GM23248 (cell line): ENCODE measurements around the gene RDH16. TPM values are rescaled to one million over a fixed set of nuclear protein-coding genes. Genes with fewer than 3 reads are reported as not detected.

Experiments used
- DNase-seq: peaks from one replicate; pipeline ENCODE4 v3.0.0-alpha.2; 2015
- H2AFZ ChIP-seq: fragments of 200-600 bp; sonication (generic); 2 replicates; pipeline ENCODE4 v1.6.1; 2016; ENCODE audit warnings: antibody characterized with exemption
- H3F3A ChIP-seq: fragments of 200-600 bp; sonication (generic); 2 replicates; pipeline ENCODE4 v1.6.1; 2016; ENCODE audit warnings: mild to moderate bottlenecking, antibody characterized with exemption, mixed run types; ENCODE audit not compliant: insufficient read depth
- H3K27ac ChIP-seq: fragments of 200-600 bp; sonication (generic); 2 replicates; pipeline ENCODE4 v1.5.1; 2016; ENCODE audit warnings: mild to moderate bottlenecking
- H3K27me3 ChIP-seq: fragments of 200-600 bp; sonication (generic); replicated peaks from 2 replicates; pipeline ENCODE4 v1.6.1; 2016; ENCODE audit warnings: mild to moderate bottlenecking; ENCODE audit not compliant: insufficient read depth
- H3K36me3 ChIP-seq: fragments of 200-600 bp; sonication (generic); 2 replicates; pipeline ENCODE4 v1.6.1; 2016; ENCODE audit warnings: low read depth, mild to moderate bottlenecking
- H3K4me1 ChIP-seq: fragments of 200-600 bp; sonication (generic); 2 replicates; pipeline ENCODE4 v1.6.1; 2016; ENCODE audit warnings: mild to moderate bottlenecking; ENCODE audit not compliant: insufficient read depth
- H3K4me2 ChIP-seq: fragments of 200-600 bp; sonication (generic); one replicate; pipeline ENCODE4 v1.6.1; 2016; ENCODE audit warnings: mild to moderate bottlenecking; ENCODE audit not compliant: unreplicated experiment
- H3K4me3 ChIP-seq: fragments of 200-600 bp; sonication (generic); 2 replicates; pipeline ENCODE4 v1.5.1; 2016; ENCODE audit warnings: mild to moderate bottlenecking
- H3K79me2 ChIP-seq: fragments of 200-600 bp; sonication (generic); 2 replicates; pipeline ENCODE4 v1.6.1; 2016; ENCODE audit warnings: mild to moderate bottlenecking; ENCODE audit not compliant: insufficient read depth
- H3K9ac ChIP-seq: fragments of 200-600 bp; sonication (generic); 2 replicates; pipeline ENCODE4 v1.6.1; 2016; ENCODE audit warnings: mild to moderate bottlenecking
- H3K9me2 ChIP-seq: fragments of 200-600 bp; sonication (generic); 2 replicates; pipeline ENCODE4 v1.6.1; 2016; ENCODE audit warnings: mixed run types, mild to moderate bottlenecking, moderate library complexity; ENCODE audit not compliant: insufficient read depth
- H3K9me3 ChIP-seq: fragments of 200-600 bp; sonication (generic); one replicate; pipeline ENCODE4 v1.6.1; 2017; ENCODE audit warnings: low read depth
- H4K20me1 ChIP-seq: fragments of 200-600 bp; sonication (generic); 2 replicates; pipeline ENCODE4 v1.6.0; 2016; ENCODE audit not compliant: insufficient read depth
- EZH2 ChIP-seq: fragments of 200-600 bp; sonication (generic); IDR thresholded peaks from 2 replicates; pipeline ENCODE4 v1.6.1; 2018; ENCODE audit warnings: antibody characterized with exemption, mild to moderate bottlenecking; ENCODE audit not compliant: insufficient read depth, poor library complexity, severe bottlenecking
- EZH2phosphoT487 ChIP-seq: fragments of 200-600 bp; sonication (generic); IDR thresholded peaks from 2 replicates; pipeline ENCODE4 v1.6.1; 2018; ENCODE audit warnings: antibody characterized with exemption, moderate library complexity, mild to moderate bottlenecking, low read depth; ENCODE audit not compliant: insufficient read depth
- WGBS, 2 experiments: methylation state at CpG; one replicate each; pipeline ENCODE4 v1.1.6; 2015 to 2017; ENCODE audit warnings: low lambda C conversion rate in 2 of 2, low coverage in 1 of 2; ENCODE audit errors: missing lambda C conversion rate in 2 of 2; 5-methylcytosine and 5-hydroxymethylcytosine counted together
- in situ Hi-C: fragments of 300-500 bp; cut with MboI; formaldehyde crosslinking; loops from 2 replicates; pipeline ENCODE4 v1.15.0; 2020
- polyA plus RNA-seq: library from polyadenylated mRNA; unstranded; fragments of >200 nt; fragmentation: Nextera tagmentation; extraction: Ambion mirVana; gene quantifications from 2 replicates; pipeline ENCODE4 v1.2.1, GENCODE V29; 2016
- total RNA-seq: library from RNA; depleted of rRNA; stranded (reverse); fragments of >200 nt; shearing (Covaris generic); gene quantifications from 2 replicates; pipeline ENCODE4 v1.2.3, GENCODE V29; 2014

RDH16 gene
- total and polyA plus RNA-seq, 2 experiments from 2014 or later = not detected

- no peaks in the 10 kb centered on the region for H3K9me2 ChIP-seq
- H3K4me2 ChIP-seq = no peak overlapping the region
- H3K9ac ChIP-seq = no peak overlapping the region
- peaks cover 21% of the 10 kb centered on the region for H3K27me3 ChIP-seq
- H3K4me3 ChIP-seq = no peak overlapping the region
- H3K79me2 ChIP-seq = no peaks in the 10 kb centered on the region
- in situ Hi-C loops = no loop called here
- no peak overlapping the region for H3K27ac ChIP-seq
- no peaks in the 10 kb centered on the region for H3K9me3 ChIP-seq
- no peak overlapping the region for H2AFZ ChIP-seq
- no peaks in the 10 kb centered on the region for H3K36me3 ChIP-seq
- no peak for DNase-seq
- no peaks in the 10 kb centered on the region for H3F3A ChIP-seq
- no peak for TF ChIP-seq EZH2phosphoT487
- no peak for TF ChIP-seq EZH2
- 62 to 63% methylated on average over 8 of the region's 8 CpGs for WGBS, 2 experiments
- no peaks in the 10 kb centered on the region for H4K20me1 ChIP-seq
- peaks cover 5% of the 10 kb centered on the region; the same call in 1 of the 2 replicates for H3K4me1 ChIP-seq
These were observed 27.2 kb downstream of the RDH16 start for GRCh38 chr12:56930241-56930640.

- Histone ChIP-seq H2AFZ (no peak overlapping the region), H3K9ac (no peak overlapping the region), H3K9me2 (no peaks in the 10 kb centered on the region), H3K4me1 (peaks cover 5% of the 10 kb centered on the region; the same call in 1 of the 2 replicates), H3K4me3 (no peak overlapping the region), H3K36me3 (no peaks in the 10 kb centered on the region), H3K4me2 (no peak overlapping the region), H4K20me1 (no peaks in the 10 kb centered on the region), H3K9me3 (no peaks in the 10 kb centered on the region), H3K79me2 (no peaks in the 10 kb centered on the region), H3K27ac (no peak overlapping the region), H3F3A (no peaks in the 10 kb centered on the region), H3K27me3 (peaks cover 21% of the 10 kb centered on the region)
- WGBS, 2 experiments = 76 to 77% methylated on average over 4 of the region's 4 CpGs
- TF ChIP-seq EZH2phosphoT487 (no peak), EZH2 (no peak)
- in situ Hi-C loops = no loop called here
- no peak for DNase-seq
These were observed 27.6 kb downstream of the RDH16 start for GRCh38 chr12:56929780-56930179.

- H3F3A ChIP-seq = no peaks in the 10 kb centered on the region
- in situ Hi-C loops = no loop called here
- no peaks in the 10 kb centered on the region for H4K20me1 ChIP-seq
These were observed 29.1 kb downstream of the RDH16 start for GRCh38 chr12:56928262-56928661.

GRCh38 chr12:56927281-56927680 is 30.1 kb downstream of the RDH16 start:
- Histone ChIP-seq H3K9me2 (no peaks in the 10 kb centered on the region), H4K20me1 (no peaks in the 10 kb centered on the region), H3K9ac (no peak overlapping the region), H3K4me2 (no peak overlapping the region), H3K27ac (no peak overlapping the region), H2AFZ (no peak overlapping the region), H3K36me3 (no peaks in the 10 kb centered on the region), H3K4me3 (no peak overlapping the region), H3F3A (no peaks in the 10 kb centered on the region), H3K4me1 (peaks cover 5% of the 10 kb centered on the region; the same call in 1 of the 2 replicates), H3K9me3 (no peaks in the 10 kb centered on the region), H3K27me3 (peaks cover 21% of the 10 kb centered on the region), H3K79me2 (no peaks in the 10 kb centered on the region)
- no peak for DNase-seq
- in situ Hi-C loops = no loop called here
- TF ChIP-seq EZH2phosphoT487 = no peak
- no peak for TF ChIP-seq EZH2
- 77 to 85% methylated on average over 4 of the region's 4 CpGs for WGBS, 2 experiments

More at GRCh38 chr12:56928262-56928661, 29.1 kb downstream of the RDH16 start:
- no peak overlapping the region for H3K9ac ChIP-seq
- no peaks in the 10 kb centered on the region for H3K9me2 ChIP-seq
- no peaks in the 10 kb centered on the region for H3K79me2 ChIP-seq
- TF ChIP-seq EZH2phosphoT487 (no peak), EZH2 (no peak)
- H3K27me3 ChIP-seq = peaks cover 21% of the 10 kb centered on the region
- DNase-seq = no peak
- no peaks in the 10 kb centered on the region for H3K9me3 ChIP-seq
- H3K4me3 ChIP-seq = no peak overlapping the region
- H2AFZ ChIP-seq = no peak overlapping the region
- 21 to 33% methylated on average over 3 of the region's 3 CpGs for WGBS, 2 experiments
- peaks cover 5% of the 10 kb centered on the region; the same call in 1 of the 2 replicates for H3K4me1 ChIP-seq
- H3K4me2 ChIP-seq = no peak overlapping the region
- H3K36me3 ChIP-seq = no peaks in the 10 kb centered on the region
- no peak overlapping the region for H3K27ac ChIP-seq

- Histone ChIP-seq H4K20me1 (no peaks in the 10 kb centered on the region), H3K4me3 (no peak overlapping the region), H3K4me1 (no peaks in the 10 kb centered on the region), H3K36me3 (no peaks in the 10 kb centered on the region), H3K9me2 (no peaks in the 10 kb centered on the region), H3K9ac (no peak overlapping the region), H3K9me3 (no peaks in the 10 kb centered on the region), H3K79me2 (no peaks in the 10 kb centered on the region), H3K27me3 (peaks cover 19% of the 10 kb centered on the region), H3K27ac (no peak overlapping the region), H3F3A (no peaks in the 10 kb centered on the region), H3K4me2 (no peak overlapping the region), H2AFZ (no peak overlapping the region)
- no peak for DNase-seq
- no peak for TF ChIP-seq EZH2
- TF ChIP-seq EZH2phosphoT487 = no peak
- WGBS, 2 experiments = 33 to 36% methylated on average over 1 of the region's 1 CpG
- in situ Hi-C loops = no loop called here
These were observed 35.4 kb downstream of the RDH16 start for GRCh38 chr12:56922031-56922430.
